Caco-2 (cell line): ENCODE measurements around the gene TSNAX. TPM values are rescaled to one million over a fixed set of nuclear protein-coding genes. Genes with fewer than 3 reads are reported as not detected.
A peak's percentile ranks its signal among the peaks of the same experiment; 100 is the strongest.

ENCODE experiments used
- BruUV-seq: library from RNA; stranded (reverse); fragments of 400-500 nt; replicated peaks from 2 replicates; lab custom pipeline; 2021; lab: Mats Ljungman, UMichigan
- CTCF ChIA-PET: fragments of 300-600 bp; sonication (Branson Sonifier 250); formaldehyde crosslinking; loops from one replicate; lab custom pipeline; 2022; ENCODE audit warnings: antibody characterized with exemption; lab: Charles Lee
- POLR2A ChIA-PET: fragments of 300-600 bp; sonication (Branson Sonifier 250); formaldehyde crosslinking; loops from one replicate; lab custom pipeline; 2022; ENCODE audit warnings: antibody characterized with exemption; lab: Charles Lee
- DNase-seq, 2 experiments: peaks; one replicate each; pipeline versions ENCODE4 v3.0.0 to v3.0.0-alpha.2; 2020 to 2022
- H3K27me3 ChIP-seq: replicated peaks from 2 replicates; pipeline ENCODE4 v1.6.0; 2011; ENCODE audit warnings: low read length; ENCODE audit not compliant: control insufficient read depth, insufficient read depth
- H3K36me3 ChIP-seq: 2 replicates; pipeline ENCODE4 v1.5.1; 2011; ENCODE audit warnings: low read length; ENCODE audit not compliant: control insufficient read depth, insufficient read depth
- H3K4me1 ChIP-seq: fragments of 250-450 bp; sonication (Bioruptor Pico); 2 replicates; pipeline ENCODE4 v1.5.1; 2020; ENCODE audit warnings: mild to moderate bottlenecking
- H3K4me3 ChIP-seq: 2 replicates; pipeline ENCODE4 v1.5.1; 2011; ENCODE audit warnings: low read depth, mild to moderate bottlenecking, control low read depth, low read length
- H3K9me3 ChIP-seq: fragments of 250-450 bp; sonication (Bioruptor Pico); 2 replicates; pipeline ENCODE4 v1.5.1; 2020; ENCODE audit warnings: mild to moderate bottlenecking, moderate library complexity
- H3K27ac Mint-ChIP-seq: one replicate; pipeline ENCODE4 v1.8.0; 2022; ENCODE audit warnings: mixed read lengths; ENCODE audit not compliant: unreplicated experiment
- H3K27me3 Mint-ChIP-seq: one replicate; pipeline ENCODE4 v1.8.0; 2022; ENCODE audit warnings: mixed read lengths; ENCODE audit not compliant: insufficient read depth, unreplicated experiment
- H3K36me3 Mint-ChIP-seq: one replicate; pipeline ENCODE4 v1.8.0; 2022; ENCODE audit warnings: mild to moderate bottlenecking, mixed read lengths; ENCODE audit not compliant: insufficient read depth, unreplicated experiment
- H3K4me1 Mint-ChIP-seq: one replicate; pipeline ENCODE4 v1.8.0; 2022; ENCODE audit warnings: low read depth, mixed read lengths; ENCODE audit not compliant: unreplicated experiment
- H3K4me3 Mint-ChIP-seq: one replicate; pipeline ENCODE4 v1.8.0; 2022; ENCODE audit warnings: mild to moderate bottlenecking, moderate library complexity, mixed read lengths; ENCODE audit not compliant: unreplicated experiment
- H3K9me3 Mint-ChIP-seq: one replicate; pipeline ENCODE4 v1.8.0; 2022; ENCODE audit warnings: mixed read lengths; ENCODE audit not compliant: unreplicated experiment
- CTCF ChIP-seq, 2 experiments: fragments of 200-600 bp in 1 of 2; IDR thresholded peaks; 1 replicate in 1 of 2; 2 replicates in 1 of 2; pipeline versions ENCODE4 v1.5.1 to v1.8.0; 2011 to 2022; ENCODE audit warnings: antibody characterized with exemption in 1 of 2, control low read depth in 1 of 2, inconsistent platforms in 1 of 2, low read depth in 1 of 2, low read length in 1 of 2, mild to moderate bottlenecking in 1 of 2, moderate library complexity in 1 of 2; ENCODE audit not compliant: insufficient read depth in 1 of 2, severe bottlenecking in 1 of 2, unreplicated experiment in 1 of 2
- intact Hi-C: fragments of 100-400 bp; cut with micrococcal nuclease; formaldehyde crosslinking; loops from one replicate; pipeline ENCODE4 v1.10.0; 2022; ENCODE audit not compliant: unreplicated experiment
- total RNA-seq: library from RNA; stranded (reverse); gene quantifications from 2 replicates; pipeline ENCODE4 v1.2.3, GENCODE V29; 2022

The TSNAX gene
- total RNA-seq, 1 experiment from 2014 or later: 39.0 TPM

DNA sequence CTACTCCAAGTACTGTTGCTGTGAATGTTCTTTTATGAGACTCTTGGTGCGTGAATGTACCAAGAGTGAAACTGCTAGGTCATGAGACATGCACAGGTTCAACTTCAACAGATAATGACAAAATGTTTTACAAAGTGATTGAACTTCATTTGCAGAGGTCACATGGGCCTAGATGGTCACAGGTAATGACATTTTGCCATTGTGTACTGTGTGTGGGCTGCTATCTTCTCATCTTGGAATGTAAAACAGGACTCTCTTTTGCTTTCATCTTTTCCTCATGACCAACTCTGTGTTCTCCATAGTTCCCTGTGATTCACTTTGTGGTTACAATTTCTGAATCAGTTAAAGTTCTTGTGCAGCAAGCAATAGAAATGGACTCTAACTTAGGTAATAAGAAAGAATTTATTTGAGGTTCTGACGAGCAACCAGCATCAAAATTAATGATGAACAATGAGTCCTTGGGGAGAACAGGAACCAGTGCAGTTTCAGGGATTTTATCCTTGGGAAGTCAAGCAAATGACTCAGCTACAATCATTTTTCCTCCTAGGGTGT, 16.2 kb upstream of the TSNAX start:
- ChIA-PET CTCF (interaction anchor here (0.6 kb wide), 1 partner anchor 798 kb away, joined by 3 read pairs; the partner anchor contains the start of gene AGT), POLR2A (no interaction called here)
- intact Hi-C loops: loop anchor here (1.0 kb wide), 1 partner anchor 16 kb away; the partner anchor contains the start of gene TSNAX
- peaks cover 10% of the 10 kb centered on the region for H3K9me3 Mint-ChIP-seq
- Histone ChIP-seq H3K4me1 (peaks cover 33% of the 10 kb centered on the region), H3K4me3 (no peak overlapping the region), H3K36me3 (no peaks in the 10 kb centered on the region), H3K27me3 (no peaks in the 10 kb centered on the region), H3K9me3 (no peaks in the 10 kb centered on the region)
- no peaks in the 10 kb centered on the region for H3K36me3 Mint-ChIP-seq
- peaks cover 41% of the 10 kb centered on the region for H3K4me1 Mint-ChIP-seq
- no TSS peak for BruUV-seq
- H3K4me3 Mint-ChIP-seq: peak overlapping the region; percentile 8
- peak; percentile 37 to 39 for DNase-seq
- H3K27me3 Mint-ChIP-seq: no peaks in the 10 kb centered on the region
- H3K27ac Mint-ChIP-seq: peak overlapping the region; percentile 34
- TF ChIP-seq CTCF (IDR thresholded peaks at IDR 0.05; ENCODE audit: insufficient read depth in 1 of 2, low read depth in 1 of 2, low read length in 1 of 2, severe bottlenecking in 1 of 2, unreplicated experiment in 1 of 2): no peak

- DNase-seq: no peak
- Histone ChIP-seq H3K4me1 (peaks cover 33% of the 10 kb centered on the region), H3K27me3 (no peaks in the 10 kb centered on the region), H3K4me3 (no peak overlapping the region), H3K9me3 (no peaks in the 10 kb centered on the region), H3K36me3 (no peaks in the 10 kb centered on the region)
- Mint-ChIP-seq H3K9me3 (no peaks in the 10 kb centered on the region), H3K4me1 (peaks cover 28% of the 10 kb centered on the region), H3K27ac (no peak overlapping the region), H3K36me3 (no peaks in the 10 kb centered on the region), H3K27me3 (no peaks in the 10 kb centered on the region), H3K4me3 (no peak overlapping the region)
- ChIA-PET CTCF (no interaction called here), POLR2A (no interaction called here)
- intact Hi-C loops: no loop called here
- BruUV-seq: no TSS peak
- TF ChIP-seq CTCF (IDR thresholded peaks at IDR 0.05; ENCODE audit: insufficient read depth in 1 of 2, low read depth in 1 of 2, low read length in 1 of 2, severe bottlenecking in 1 of 2, unreplicated experiment in 1 of 2): no peak
Observed at GRCh38 chr1:231515748-231516147, 12.7 kb upstream of the TSNAX start.

GRCh38 chr1:231517076-231517475, 11.4 kb upstream of the TSNAX start:
- H3K9me3 Mint-ChIP-seq: no peaks in the 10 kb centered on the region
- no peak for DNase-seq
- H3K27me3 ChIP-seq: no peaks in the 10 kb centered on the region
- H3K4me1 ChIP-seq: peaks cover 36% of the 10 kb centered on the region
- CTCF ChIA-PET: no interaction called here
- H3K27me3 Mint-ChIP-seq: no peaks in the 10 kb centered on the region
- no TSS peak for BruUV-seq
- peaks cover 31% of the 10 kb centered on the region for H3K4me1 Mint-ChIP-seq
- peak overlapping the region; percentile 33 for H3K27ac Mint-ChIP-seq
- intact Hi-C loops: no loop called here
- POLR2A ChIA-PET: no interaction called here
- no peaks in the 10 kb centered on the region for H3K36me3 Mint-ChIP-seq
- no peak for TF ChIP-seq CTCF (IDR thresholded peaks at IDR 0.05; ENCODE audit: insufficient read depth in 1 of 2, low read depth in 1 of 2, low read length in 1 of 2, severe bottlenecking in 1 of 2, unreplicated experiment in 1 of 2)
- no peak overlapping the region for H3K4me3 ChIP-seq
- H3K4me3 Mint-ChIP-seq: no peak overlapping the region
- no peaks in the 10 kb centered on the region for H3K36me3 ChIP-seq
- H3K9me3 ChIP-seq: no peaks in the 10 kb centered on the region
